Measurements from ENCODE around the gene UBAP2L.
"Not testable (repeated sequence)": the region's sequence is repeated elsewhere in the genome, so short reads cannot be mapped to it uniquely, and the experiment has no call there.

UBAP2L gene

DNA sequence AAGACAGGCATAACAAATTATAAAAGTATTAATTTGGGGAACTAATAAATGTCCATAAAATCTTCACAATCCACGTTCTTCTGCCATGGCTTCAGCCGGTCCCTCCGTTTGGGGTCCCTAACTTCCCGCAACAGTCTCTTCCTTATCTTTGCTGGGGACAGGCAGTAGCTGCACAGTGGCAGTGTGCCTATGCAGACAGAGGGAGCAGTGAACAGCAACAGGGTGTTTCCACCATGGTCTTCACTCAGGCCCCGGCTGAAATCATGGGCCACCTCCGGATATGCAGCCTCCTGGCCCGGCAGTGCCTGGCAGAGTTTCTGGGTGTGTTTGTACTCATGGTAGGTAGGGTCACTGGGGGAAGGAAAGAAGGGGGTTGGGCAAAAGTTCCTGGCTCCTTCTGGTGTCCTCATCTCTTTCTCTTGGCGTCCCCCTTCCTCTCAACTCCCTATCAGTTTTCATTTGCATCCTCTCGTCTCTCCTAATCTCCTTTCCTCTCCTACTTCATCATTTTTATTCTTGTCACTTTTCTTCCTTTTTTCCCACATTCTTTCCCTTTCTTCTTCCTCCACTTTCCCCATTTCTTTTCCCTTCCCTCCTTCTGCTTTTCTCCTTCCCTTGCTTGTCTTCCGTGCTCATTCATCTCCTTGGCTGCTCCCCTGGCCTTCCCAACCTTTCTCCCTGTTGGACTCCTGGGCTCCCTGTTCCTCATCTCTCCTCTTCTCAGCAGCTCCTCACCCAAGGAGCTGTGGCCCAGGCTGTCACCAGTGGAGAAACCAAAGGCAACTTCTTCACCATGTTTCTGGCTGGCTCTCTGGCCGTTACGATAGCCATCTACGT, 91.7 kb downstream of the UBAP2L start:
- DNase-seq = not testable (repeated sequence)

DNA sequence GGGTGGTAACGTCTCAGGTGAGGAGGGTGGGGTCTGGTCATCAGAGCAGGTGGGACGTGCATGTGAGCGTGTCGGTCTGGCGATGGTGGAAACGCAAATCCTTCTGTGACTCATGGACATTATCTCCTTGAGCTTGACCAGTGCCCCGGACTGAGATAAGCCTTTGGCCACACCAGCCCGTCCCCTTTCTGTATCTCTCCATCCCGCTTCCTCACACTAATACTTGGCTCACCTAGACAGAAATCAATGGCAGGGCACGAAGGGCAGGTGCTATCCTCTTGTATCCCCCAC, 92.3 kb downstream of the UBAP2L start:
- no peak for DNase-seq

DNA sequence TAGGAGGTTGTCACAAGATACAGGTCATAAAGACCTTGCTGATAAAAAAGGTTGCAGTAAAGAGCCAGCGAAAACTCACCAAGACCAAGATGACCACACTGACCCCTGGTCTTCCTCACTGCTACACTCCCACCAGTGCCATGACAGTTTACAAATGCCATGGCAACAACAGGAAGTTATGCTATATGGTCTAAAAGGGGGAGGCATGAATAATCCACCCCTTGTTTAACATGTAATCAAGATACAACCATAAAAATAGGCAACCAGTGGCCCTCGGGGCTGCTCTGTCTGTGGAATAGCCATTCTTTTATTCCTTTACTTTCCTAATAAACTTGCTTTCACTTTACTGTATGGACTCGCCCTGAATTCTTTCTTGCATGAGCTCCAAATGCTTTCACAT, 93.5 kb downstream of the UBAP2L start:
- not testable (repeated sequence) for DNase-seq

DNA sequence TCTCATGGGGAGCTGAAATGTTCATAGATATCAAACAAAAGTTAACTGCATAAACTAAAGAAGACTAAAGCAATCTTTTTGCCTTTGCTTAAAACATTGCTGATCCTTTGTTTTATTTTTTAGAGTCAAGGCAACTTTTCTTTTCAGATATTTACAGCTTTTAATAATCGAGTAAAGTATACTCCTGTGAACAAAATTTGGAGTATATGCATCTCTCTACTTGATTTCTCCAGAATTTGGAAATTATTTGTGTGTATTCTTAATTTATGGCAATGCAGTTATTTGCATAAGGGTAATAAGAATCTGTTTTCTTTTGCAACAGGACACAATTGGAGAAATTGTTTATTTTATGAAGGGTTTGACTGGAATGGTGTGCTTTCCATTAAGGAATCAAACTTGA, 95.9 kb downstream of the UBAP2L start:
- DNase-seq = no peak

DNA sequence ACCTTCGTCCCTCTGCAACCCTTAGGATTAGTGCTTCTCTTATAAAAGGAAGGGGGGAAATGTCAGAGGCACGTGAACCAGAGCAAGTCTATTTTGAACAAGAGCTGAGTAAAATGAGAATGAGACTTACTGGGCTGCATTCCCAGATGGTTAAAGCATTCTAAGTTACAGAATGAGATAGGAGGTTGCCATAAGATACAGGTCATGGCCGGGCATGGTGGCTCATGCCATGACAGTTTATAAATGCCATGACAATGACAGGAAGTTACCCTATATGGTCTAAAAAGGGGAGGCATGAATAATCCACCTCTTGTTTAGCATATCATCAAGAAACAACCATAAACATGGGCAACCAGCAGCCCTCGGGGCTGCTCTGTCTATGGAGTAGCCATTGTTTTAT, 97.6 kb downstream of the UBAP2L start:
- no peak for DNase-seq

All from NCI-H510A treated with DMSO at 0.1 percent for 48 hours (cell line).